Hematopoietic multipotent progenitor cell treated with erythropoietin and hydrocortisone succinate and interleukin-3 and kit ligand, for 6 days (in vitro differentiated cells): ENCODE results near the gene NPY2R.

ENCODE experiments used
- DNase-seq: peaks from one replicate; pipeline ENCODE4 v3.0.0-alpha.2; 2015

Gene NPY2R

GRCh38 chr4:155252327-155252726 is 43.9 kb downstream of the NPY2R start:
- DNase-seq, result no peak

- no peak for DNase-seq
Observed at GRCh38 chr4:155263480-155263879, 55.0 kb downstream of the NPY2R start.

GRCh38 chr4:155265113-155265512 is 56.7 kb downstream of the NPY2R start:
- DNase-seq, result no peak
